Measurements from ENCODE around the gene C4orf36.

C4orf36 gene

GRCh38 chr4:86935566-86935852 is 43.3 kb upstream of the C4orf36 start:
- CTCF ChIA-PET = interaction anchor here (0.6 to 2.5 kb wide), 3 partner anchors 13 to 288 kb away, joined by 3 to 13 read pairs (median 3); no protein-coding TSS in a partner anchor
- DNase-seq (ENCODE audit: low spot score) = no peak
- POLR2A ChIA-PET (ENCODE audit: low non-redundant PET) = interaction anchor here (0.5 to 3.1 kb wide), 3 partner anchors 71 to 150 kb away, joined by 4 to 9 read pairs (median 5); no protein-coding TSS in a partner anchor
- H3K27ac ChIP-seq = peak overlapping the region; percentile 98
- TF ChIP-seq CTCF (conservative IDR thresholded peaks at IDR 0.05; ENCODE audit: low read depth) = no peak

- ChIA-PET CTCF (interaction anchor here (0.6 to 2.5 kb wide), 6 partner anchors 12 to 436 kb away, joined by 3 to 13 read pairs (median 3); no protein-coding TSS in a partner anchor), POLR2A (ENCODE audit: low non-redundant PET) (interaction anchor here (0.5 to 3.1 kb wide), 3 partner anchors 72 to 151 kb away, joined by 4 to 9 read pairs (median 5); no protein-coding TSS in a partner anchor)
- TF ChIP-seq CTCF (conservative IDR thresholded peaks at IDR 0.05; ENCODE audit: low read depth) = peak; percentile 59
- DNase-seq (ENCODE audit: low spot score) = peak; percentile 90
- H3K27ac ChIP-seq = peak within 1 kb of the TSS; percentile 98
Observed at GRCh38 chr4:86934771-86935565, 42.7 kb upstream of the C4orf36 start, which contains the start of gene AFF1. Gene AFF1 (plus strand): TSS chr4:86935011. CDS start chr4:86948534, 13,523 bp downstream.

- ChIA-PET CTCF (interaction anchor here (0.6 to 2.5 kb wide), 5 partner anchors 10 to 435 kb away, joined by 3 to 13 read pairs (median 3); no protein-coding TSS in a partner anchor), POLR2A (ENCODE audit: low non-redundant PET) (interaction anchor here (1.6 to 3.1 kb wide), 2 partner anchors 72 to 77 kb away, joined by 4 to 9 read pairs; no protein-coding TSS in a partner anchor)
- DNase-seq (ENCODE audit: low spot score) = no peak
- peak overlapping the region; percentile 98 for H3K27ac ChIP-seq
- no peak for TF ChIP-seq CTCF (conservative IDR thresholded peaks at IDR 0.05; ENCODE audit: low read depth)
Observed at GRCh38 chr4:86934147-86934770, 42.0 kb upstream of the C4orf36 start.

- no peak for DNase-seq (ENCODE audit: low spot score)
- no peak for TF ChIP-seq CTCF (conservative IDR thresholded peaks at IDR 0.05; ENCODE audit: low read depth)
- CTCF ChIA-PET = no interaction called here
- POLR2A ChIA-PET (ENCODE audit: low non-redundant PET) = no interaction called here
- H3K27ac ChIP-seq = peak overlapping the region; percentile 94
Observed at GRCh38 chr4:86928400-86929255, 36.4 kb upstream of the C4orf36 start.

- peak overlapping the region; percentile 94 for H3K27ac ChIP-seq
- POLR2A ChIA-PET (ENCODE audit: low non-redundant PET) = no interaction called here
Observed at GRCh38 chr4:86927843-86928395, 35.7 kb upstream of the C4orf36 start.

More at GRCh38 chr4:86927843-86928395, 35.7 kb upstream of the C4orf36 start:
- peak; percentile 91 for DNase-seq (ENCODE audit: low spot score)
- CTCF ChIA-PET = interaction anchor here (0.6 to 0.7 kb wide), 3 partner anchors 16 to 916 kb away, joined by 3 to 6 read pairs (median 3); no protein-coding TSS in a partner anchor
- no peak for TF ChIP-seq CTCF (conservative IDR thresholded peaks at IDR 0.05; ENCODE audit: low read depth)
